Parathyroid adenoma (tissue), 2 donors: ENCODE results near the gene SPATS2.

Experiments used
- H2AFZ ChIP-seq: fragments of 300-600 bp; sonication (generic); one replicate; pipeline ENCODE4 v1.7.0; 2017; ENCODE audit warnings: antibody characterized with exemption, mild to moderate bottlenecking
- H3K27ac ChIP-seq: fragments of 300-600 bp; sonication (generic); one replicate; pipeline ENCODE4 v1.7.0; 2017
- H3K27me3 ChIP-seq: fragments of 300-600 bp; sonication (generic); one replicate; pipeline ENCODE4 v1.7.0; 2017; ENCODE audit warnings: low read length; ENCODE audit not compliant: control insufficient read depth, insufficient read depth
- H3K36me3 ChIP-seq: fragments of 300-600 bp; sonication (generic); one replicate; pipeline ENCODE4 v1.7.0; 2017; ENCODE audit warnings: low read length; ENCODE audit not compliant: control insufficient read depth, insufficient read depth
- H3K4me1 ChIP-seq: fragments of 300-600 bp; sonication (generic); one replicate; pipeline ENCODE4 v1.7.0; 2017; ENCODE audit warnings: control low read depth
- H3K4me2 ChIP-seq: fragments of 300-600 bp; sonication (generic); one replicate; pipeline ENCODE4 v1.7.0; 2017; ENCODE audit warnings: low read length
- H3K4me3 ChIP-seq: fragments of 300-600 bp; sonication (generic); one replicate; pipeline ENCODE4 v1.7.0; 2017; ENCODE audit warnings: low read depth, low read length
- H3K79me2 ChIP-seq: fragments of 300-600 bp; sonication (generic); one replicate; pipeline ENCODE4 v1.7.0; 2017; ENCODE audit warnings: control low read depth
- H3K9ac ChIP-seq: fragments of 300-600 bp; sonication (generic); one replicate; pipeline ENCODE4 v1.7.0; 2017; ENCODE audit warnings: mild to moderate bottlenecking
- H3K9me3 ChIP-seq: fragments of 300-600 bp; sonication (generic); one replicate; pipeline ENCODE4 v1.7.0; 2017; ENCODE audit warnings: low read length; ENCODE audit not compliant: control insufficient read depth
- CTCF ChIP-seq: fragments of 300-600 bp; sonication (generic); IDR thresholded peaks from one replicate; pipeline ENCODE4 v1.7.0; 2017; ENCODE audit warnings: antibody characterized with exemption, mild to moderate bottlenecking
- donor health status: primary hyperparathyroidism.

Gene SPATS2

DNA sequence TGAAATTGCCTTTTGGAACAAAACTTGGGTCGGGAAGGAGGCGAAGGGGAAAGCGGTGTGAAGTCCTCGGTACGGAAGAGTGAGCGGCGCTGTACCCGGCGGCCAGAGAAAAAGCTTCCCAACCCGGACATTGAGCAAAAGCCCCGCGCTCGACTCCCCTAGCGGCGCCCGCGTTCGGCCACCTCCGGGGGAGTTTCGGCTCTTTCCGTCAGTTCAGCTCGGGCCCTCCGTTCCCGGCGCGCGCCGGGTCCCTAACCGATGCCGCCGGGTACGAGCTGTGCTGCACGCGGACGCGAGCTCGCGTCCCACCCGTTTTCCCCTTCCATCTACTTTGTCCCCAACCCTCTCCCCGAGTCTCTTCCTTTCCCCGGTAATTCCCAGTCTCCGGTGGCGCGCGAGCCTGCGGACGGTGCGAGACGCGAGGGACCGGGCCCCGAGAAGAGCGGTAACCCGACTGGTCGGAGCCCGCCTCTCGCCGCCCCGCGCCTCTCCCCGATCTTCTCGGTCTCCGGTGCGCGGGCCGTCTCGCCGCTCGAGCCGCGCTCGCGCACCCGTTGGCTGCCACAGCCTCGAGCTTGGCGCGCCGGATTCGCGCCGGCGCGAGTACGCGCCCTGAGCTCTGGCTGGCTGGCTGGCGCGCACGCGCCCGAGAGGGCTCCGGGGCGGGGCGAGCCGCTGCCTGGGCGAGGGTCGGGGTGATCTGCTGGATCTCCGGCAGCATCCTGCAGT is 446 bp upstream of the SPATS2 start:
- H3K79me2 ChIP-seq, result no peaks in the 10 kb centered on the region
- H2AFZ ChIP-seq, result peak overlapping the region; percentile 97
- H3K27me3 ChIP-seq, result no peaks in the 10 kb centered on the region
- no peaks in the 10 kb centered on the region for H3K36me3 ChIP-seq
- H3K9me3 ChIP-seq, result no peaks in the 10 kb centered on the region
- H3K9ac ChIP-seq, result peak overlapping the region; percentile 42
- no peak for TF ChIP-seq CTCF
- H3K4me1 ChIP-seq, result no peaks in the 10 kb centered on the region
- H3K4me2 ChIP-seq, result peak overlapping the region; percentile 96
- H3K27ac ChIP-seq, result peak overlapping the region; percentile 79
- peak overlapping the region; percentile 96 for H3K4me3 ChIP-seq

- Histone ChIP-seq H3K4me2 (peak overlapping the region; percentile 96), H3K9ac (no peak overlapping the region), H3K79me2 (no peaks in the 10 kb centered on the region), H2AFZ (peak overlapping the region; percentile 97), H3K4me3 (peak overlapping the region; percentile 96), H3K9me3 (no peaks in the 10 kb centered on the region), H3K27me3 (no peaks in the 10 kb centered on the region), H3K27ac (peak overlapping the region; percentile 79), H3K4me1 (no peaks in the 10 kb centered on the region), H3K36me3 (no peaks in the 10 kb centered on the region)
- no peak for TF ChIP-seq CTCF
These were observed 958 bp downstream of the SPATS2 start for GRCh38 chr12:49368240-49368600.

- peak overlapping the region; percentile 39 for H2AFZ ChIP-seq
- H3K4me3 ChIP-seq, result no peak overlapping the region
- no peaks in the 10 kb centered on the region for H3K36me3 ChIP-seq
- no peak overlapping the region for H3K9ac ChIP-seq
- H3K9me3 ChIP-seq, result no peaks in the 10 kb centered on the region
- H3K4me1 ChIP-seq, result no peaks in the 10 kb centered on the region
- no peak overlapping the region for H3K27ac ChIP-seq
- H3K27me3 ChIP-seq, result no peaks in the 10 kb centered on the region
- TF ChIP-seq CTCF, result peak; percentile 7
- no peaks in the 10 kb centered on the region for H3K79me2 ChIP-seq
- peak overlapping the region; percentile 15 for H3K4me2 ChIP-seq
These were observed 2.3 kb downstream of the SPATS2 start for GRCh38 chr12:49369411-49370145.

DNA sequence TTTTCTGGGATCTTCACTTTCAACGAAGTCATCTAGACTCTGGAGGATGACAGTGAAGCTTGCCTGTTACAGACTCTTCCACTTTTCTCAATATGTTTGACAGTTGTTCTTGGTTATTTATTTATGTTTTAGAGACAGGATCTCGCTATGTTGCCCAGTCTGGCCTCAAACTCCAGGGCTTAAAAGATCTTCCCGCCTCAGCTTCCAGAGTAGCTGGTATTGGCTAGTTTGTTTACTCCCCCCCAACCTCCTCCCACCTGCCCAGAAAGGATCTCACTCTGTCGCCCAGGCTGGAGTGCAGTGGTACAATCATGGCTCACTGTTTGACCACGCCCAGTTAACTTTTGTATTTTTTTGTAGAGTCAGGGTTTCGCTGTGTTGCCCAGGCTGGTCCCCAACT is 3.3 kb downstream of the SPATS2 start:
- no peak overlapping the region for H3K4me2 ChIP-seq
- peaks cover under 1% of the 10 kb centered on the region for H3K79me2 ChIP-seq
- H3K4me1 ChIP-seq, result no peaks in the 10 kb centered on the region
- H3K27me3 ChIP-seq, result no peaks in the 10 kb centered on the region
- no peaks in the 10 kb centered on the region for H3K36me3 ChIP-seq
- H2AFZ ChIP-seq, result no peak overlapping the region
- no peaks in the 10 kb centered on the region for H3K9me3 ChIP-seq
- no peak overlapping the region for H3K9ac ChIP-seq
- no peak overlapping the region for H3K4me3 ChIP-seq
- no peak for TF ChIP-seq CTCF
- no peak overlapping the region for H3K27ac ChIP-seq
